ENCODE measurements around the gene TBL3. TPM values are rescaled to one million over a fixed set of nuclear protein-coding genes. Genes with fewer than 3 reads are reported as not detected.

TBL3 gene
- total and polyA plus RNA-seq, 2 of the 8 experiments (the other 6 are each of a cell fraction or from before 2014, with no cell fraction given), result 65.8 to 137 TPM

GRCh38 chr16:1990101-1990350 is 18.2 kb downstream of the TBL3 start:
- H3K4me2 ChIP-seq (ENCODE audit: insufficient read depth in 1 of 2, low read depth in 2 of 2, low read length in 2 of 2), result peak overlapping the region; percentile 83 to 96; a peak in 3 of 4 replicates
- no peak overlapping the region for H2AK5ac ChIP-seq (ENCODE audit: low read depth, low read length)
- peaks cover 0 to 31% (median 19%) of the 10 kb centered on the region in 4 experiments; a peak in 6 of 7 replicates for H3K4me1 ChIP-seq (replicated peaks in 1 of 4; ENCODE audit: control insufficient read depth in 3 of 4, insufficient read depth in 4 of 4, low read length in 3 of 4)
- H2BK15ac ChIP-seq (ENCODE audit: low read length), result no peak overlapping the region
- no peak overlapping the region for H3K23ac ChIP-seq (ENCODE audit: insufficient read length)
- 0 out of 2 replicates have a peak overlapping the region, but pooled peaks have one; percentile 37 for H4K8ac ChIP-seq (ENCODE audit: extremely low read depth, insufficient read depth, low read length)
- H3K36me3 ChIP-seq (ENCODE audit: control insufficient read depth in 2 of 4, insufficient read depth in 4 of 4, low read length in 3 of 4), result peaks cover 2 to 5% (median 3%) of the 10 kb centered on the region in 4 experiments; a peak in 3 of 8 replicates
- H3K9ac ChIP-seq (replicated peaks in 1 of 4; ENCODE audit: extremely low read depth in 1 of 4, low read depth in 3 of 4, low read length in 3 of 4), result no peak overlapping the region
- H3K79me1 ChIP-seq (ENCODE audit: low read depth, low read length), result no peaks in the 10 kb centered on the region
- no peak overlapping the region for H2AFZ ChIP-seq (ENCODE audit: low read length)
- H3K23me2 ChIP-seq (ENCODE audit: low read depth, low read length), result peaks cover 22% of the 10 kb centered on the region; the same call in 1 of the 2 replicates
- H3K18ac ChIP-seq (ENCODE audit: extremely low read depth, low read length), result no peak overlapping the region
- H2BK12ac ChIP-seq (ENCODE audit: low read depth, low read length), result no peak overlapping the region
- WGBS, 2 experiments (ENCODE audit: extremely low coverage in 1 of 2, insufficient coverage in 1 of 2, insufficient read length in 1 of 2, insufficient replicate concordance in 2 of 2, low coverage in 1 of 2, low lambda C conversion rate in 2 of 2, missing lambda C conversion rate in 1 of 2), result no CpG with 5 or more reads among the region's 25 CpGs
- H3K4me3 ChIP-seq (ENCODE audit: extremely low read depth in 1 of 4, insufficient read depth in 2 of 4, low read depth in 3 of 4, low read length in 4 of 4), result peak overlapping the region; percentile 36 to 77 (median 51); a peak in 7 of 8 replicates
- no peak overlapping the region for H3K27ac ChIP-seq (ENCODE audit: low read depth, low read length)
- ChIA-PET POLR2A (ENCODE audit: partially characterized antibody) (interaction anchor here (0.6 to 28.2 kb wide), 9 partner anchors 7 to 165 kb away, joined by 3 to 736 read pairs (median 10); partner anchors contain the start of genes GFER, NDUFB10, NOXO1 and RNF151), CTCF (ENCODE audit: partially characterized antibody) (interaction anchor here (1.4 to 6.8 kb wide), 3 partner anchors 8 to 100 kb away, joined by 3 to 55 read pairs (median 5); partner anchors contain the start of gene NOXO1)
- peaks cover 0 to 3% of the 10 kb centered on the region in 2 experiments; a peak in 1 of 4 replicates for H3K79me2 ChIP-seq (ENCODE audit: control insufficient read depth in 1 of 2, insufficient read depth in 2 of 2, low read length in 2 of 2)
- H3K9me3 ChIP-seq (ENCODE audit: insufficient read depth in 2 of 2, low read depth in 1 of 2, low read length in 1 of 2), result no peaks in the 10 kb centered on the region
- no peak for DNase-seq (ENCODE audit: low read depth in 1 of 2, low spot score in 2 of 2)
- no peak overlapping the region for H3K14ac ChIP-seq (ENCODE audit: insufficient read length)
- H4K91ac ChIP-seq (replicated peaks; ENCODE audit: insufficient read length, low read length), result no peak overlapping the region
- H3K27me3 ChIP-seq (replicated peaks in 1 of 4; ENCODE audit: control insufficient read depth in 3 of 4, extremely low read depth in 1 of 4, insufficient read depth in 3 of 4, low read length in 3 of 4), result peaks cover 4 to 37% (median 24%) of the 10 kb centered on the region in 4 experiments
- H2BK5ac ChIP-seq (ENCODE audit: low read depth, low read length), result no peak overlapping the region
- no peak for FAIRE-seq
- no peak overlapping the region for H2BK20ac ChIP-seq (ENCODE audit: low read length)
- H2BK120ac ChIP-seq (replicated peaks; ENCODE audit: low read depth, low read length), result no peak overlapping the region
- no peak overlapping the region for H4K5ac ChIP-seq (ENCODE audit: insufficient read length, low read depth, low read length)
- peaks cover 7 to 10% of the 10 kb centered on the region in 2 experiments for H4K20me1 ChIP-seq (replicated peaks in 1 of 2; ENCODE audit: control insufficient read depth in 1 of 2, insufficient read depth in 2 of 2, low read length in 2 of 2)
- no peak overlapping the region for H3K56ac ChIP-seq (replicated peaks; ENCODE audit: insufficient read length, low read depth, low read length)
- H3K4ac ChIP-seq (replicated peaks; ENCODE audit: insufficient read length, low read depth, low read length), result no peak overlapping the region

All from H1 (cell line).